ENCODE results near the gene EMC6. TPM values are rescaled to one million over a fixed set of nuclear protein-coding genes. Genes with fewer than 3 reads are reported as not detected.
A peak's percentile ranks its signal among the peaks of the same experiment; 100 is the strongest.

Gene EMC6
- total RNA-seq, 1 experiment from 2014 or later, result 34.7 TPM

DNA sequence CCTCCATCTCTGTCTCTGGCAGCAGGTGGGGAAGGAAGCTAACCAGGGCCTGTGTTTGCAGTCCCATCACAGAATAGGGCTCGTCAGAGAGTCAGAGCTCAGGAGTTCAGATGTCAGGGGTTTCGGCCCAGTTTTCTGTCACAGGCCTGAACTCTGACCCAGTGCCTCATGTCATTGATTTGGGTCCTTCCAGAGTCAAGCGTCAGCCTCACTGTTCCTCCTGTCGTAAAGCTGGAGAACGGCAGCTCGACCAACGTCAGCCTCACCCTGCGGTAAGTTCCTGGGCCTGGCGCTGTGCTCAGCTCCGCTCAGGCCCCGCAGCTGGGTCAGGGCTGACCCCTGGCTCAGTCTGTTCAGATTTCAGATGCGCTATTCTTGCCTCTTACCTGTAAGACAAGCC lies 21.4 kb upstream of the EMC6 start:
- DNase-seq (ENCODE audit: low read depth), result no peak

GRCh38 chr17:3647769-3648555 lies 20.6 kb upstream of the EMC6 start:
- peak; percentile 22 for DNase-seq (ENCODE audit: low read depth)

More for the DNA sequence above, 21.4 kb upstream of the EMC6 start:
- in situ Hi-C loops (cut with HindIII; ENCODE audit: low pct_unique_long_range_greater_than_20kb, low sequenced_read_pairs), result no loop called here

DNA sequence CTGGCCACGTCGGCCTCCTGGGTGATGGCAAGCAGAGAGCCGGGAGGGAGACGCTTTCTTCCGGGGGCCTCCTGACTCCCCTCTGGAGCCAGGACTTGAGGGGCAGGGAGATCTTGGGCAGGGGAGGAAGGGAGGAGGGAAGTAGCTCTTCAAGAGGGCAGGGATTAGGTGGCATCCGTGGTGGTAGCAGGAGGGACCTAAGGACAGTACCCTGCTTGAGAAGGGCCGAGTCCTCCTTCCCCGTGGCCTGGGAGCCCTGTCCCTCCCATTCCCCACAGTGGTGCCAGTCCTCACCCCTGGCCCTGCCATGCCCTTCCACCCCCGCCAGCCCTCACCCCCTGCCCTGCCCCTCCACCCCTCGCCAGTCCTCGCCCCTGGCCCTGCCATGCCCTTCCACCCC lies 12.8 kb upstream of the EMC6 start:
- in situ Hi-C loops (cut with HindIII; ENCODE audit: low pct_unique_long_range_greater_than_20kb, low sequenced_read_pairs), result no loop called here

More at GRCh38 chr17:3647769-3648555, 20.6 kb upstream of the EMC6 start:
- in situ Hi-C loops (cut with HindIII; ENCODE audit: low pct_unique_long_range_greater_than_20kb, low sequenced_read_pairs), result no loop called here

GRCh38 chr17:3656353-3656752 lies 12.3 kb upstream of the EMC6 start:
- in situ Hi-C loops (cut with HindIII; ENCODE audit: low pct_unique_long_range_greater_than_20kb, low sequenced_read_pairs), result no loop called here
- no peak for DNase-seq (ENCODE audit: low read depth)

More for the DNA sequence above, 12.8 kb upstream of the EMC6 start:
- no peak for DNase-seq (ENCODE audit: low read depth)

GRCh38 chr17:3656755-3657587 lies 11.6 kb upstream of the EMC6 start:
- no peak for DNase-seq (ENCODE audit: low read depth)
- in situ Hi-C loops (cut with HindIII; ENCODE audit: low pct_unique_long_range_greater_than_20kb, low sequenced_read_pairs), result no loop called here

DNA sequence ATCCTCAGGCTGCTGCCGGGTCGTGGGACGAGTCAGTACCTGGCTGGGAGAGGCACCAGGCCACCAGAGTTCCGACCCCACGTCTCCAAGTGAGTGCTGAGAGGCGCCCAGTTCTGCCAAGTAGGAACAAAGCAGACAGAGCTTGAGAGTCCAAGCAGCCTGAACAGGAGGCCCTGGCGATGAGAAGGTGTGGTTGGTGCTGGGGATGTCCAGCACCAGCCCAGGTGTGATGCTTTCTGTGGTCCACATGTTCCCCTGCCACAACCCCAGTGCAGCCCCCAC lies 11.1 kb upstream of the EMC6 start:
- in situ Hi-C loops (cut with HindIII; ENCODE audit: low pct_unique_long_range_greater_than_20kb, low sequenced_read_pairs), result no loop called here
- DNase-seq (ENCODE audit: low read depth), result no peak

- in situ Hi-C loops (cut with HindIII; ENCODE audit: low pct_unique_long_range_greater_than_20kb, low sequenced_read_pairs), result no loop called here
- no peak for DNase-seq (ENCODE audit: low read depth)
Observed at GRCh38 chr17:3657874-3658783, 10.5 kb upstream of the EMC6 start.

DNA sequence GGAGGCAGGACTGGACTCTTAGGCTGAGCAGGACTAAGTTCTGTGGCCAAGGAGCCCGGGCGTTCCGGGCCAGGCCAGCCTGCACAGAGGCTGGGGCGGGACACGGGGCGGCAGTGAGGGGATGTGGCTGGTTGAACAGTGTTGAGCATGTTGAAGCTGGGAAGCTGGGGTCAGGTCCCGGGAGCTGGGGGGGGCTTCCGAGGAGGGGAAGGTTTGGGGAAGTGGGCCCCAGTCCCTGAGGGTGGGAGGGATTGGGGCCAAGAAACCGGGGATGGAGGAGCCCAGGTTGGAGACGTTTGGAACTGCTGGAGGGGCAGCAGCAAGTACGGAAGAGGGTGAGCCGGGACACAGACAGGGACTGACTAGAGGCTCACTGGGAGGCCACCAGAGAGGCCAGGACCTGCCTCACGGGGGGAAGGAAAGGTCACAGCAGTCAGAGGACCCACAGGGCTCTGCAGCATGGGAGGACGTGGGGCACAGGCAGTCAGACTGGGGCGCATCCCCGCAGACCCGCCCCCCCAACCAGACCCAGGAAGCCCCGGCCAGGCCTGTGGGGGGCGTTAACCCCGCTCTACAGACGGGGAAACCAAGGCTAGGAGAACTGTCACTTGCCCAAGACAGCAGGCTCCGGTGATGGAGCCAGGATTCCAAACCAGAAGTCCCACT lies 9.7 kb upstream of the EMC6 start:
- no peak for DNase-seq (ENCODE audit: low read depth)
- in situ Hi-C loops (cut with HindIII; ENCODE audit: low pct_unique_long_range_greater_than_20kb, low sequenced_read_pairs), result no loop called here

DNA sequence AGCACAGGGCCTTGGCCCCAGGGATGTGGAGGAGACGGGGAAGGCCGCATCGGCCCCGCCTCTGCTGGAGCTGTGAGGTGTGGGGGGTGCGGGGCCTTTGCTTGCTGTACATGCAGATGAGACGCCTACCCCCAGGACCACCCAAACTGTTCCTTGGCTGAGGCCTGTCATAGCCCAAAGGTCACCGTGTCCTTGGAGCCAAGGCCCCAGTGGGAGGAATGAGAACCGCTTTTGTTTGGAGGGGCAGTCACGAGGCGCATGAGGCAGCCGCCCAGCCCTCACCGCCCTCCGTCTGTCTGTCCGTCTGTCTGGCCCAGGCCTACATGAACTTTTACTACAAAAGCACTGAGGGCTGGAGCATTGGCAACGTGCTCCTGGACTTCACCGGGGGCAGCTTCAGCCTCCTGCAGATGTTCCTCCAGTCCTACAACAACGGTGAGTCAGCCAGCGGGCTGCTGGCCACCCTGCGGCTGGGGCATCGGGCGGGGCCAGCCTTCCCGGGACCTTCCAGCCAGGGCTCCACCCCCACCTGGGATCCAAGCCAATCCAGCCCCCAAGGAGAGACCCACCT lies 9.0 kb upstream of the EMC6 start:
- peak; percentile 45 for DNase-seq (ENCODE audit: low read depth)
- in situ Hi-C loops (cut with HindIII; ENCODE audit: low pct_unique_long_range_greater_than_20kb, low sequenced_read_pairs), result no loop called here

- DNase-seq (ENCODE audit: low read depth), result no peak
- in situ Hi-C loops (cut with HindIII; ENCODE audit: low pct_unique_long_range_greater_than_20kb, low sequenced_read_pairs), result no loop called here
Observed at GRCh38 chr17:3660311-3660891, 8.2 kb upstream of the EMC6 start.

DNA sequence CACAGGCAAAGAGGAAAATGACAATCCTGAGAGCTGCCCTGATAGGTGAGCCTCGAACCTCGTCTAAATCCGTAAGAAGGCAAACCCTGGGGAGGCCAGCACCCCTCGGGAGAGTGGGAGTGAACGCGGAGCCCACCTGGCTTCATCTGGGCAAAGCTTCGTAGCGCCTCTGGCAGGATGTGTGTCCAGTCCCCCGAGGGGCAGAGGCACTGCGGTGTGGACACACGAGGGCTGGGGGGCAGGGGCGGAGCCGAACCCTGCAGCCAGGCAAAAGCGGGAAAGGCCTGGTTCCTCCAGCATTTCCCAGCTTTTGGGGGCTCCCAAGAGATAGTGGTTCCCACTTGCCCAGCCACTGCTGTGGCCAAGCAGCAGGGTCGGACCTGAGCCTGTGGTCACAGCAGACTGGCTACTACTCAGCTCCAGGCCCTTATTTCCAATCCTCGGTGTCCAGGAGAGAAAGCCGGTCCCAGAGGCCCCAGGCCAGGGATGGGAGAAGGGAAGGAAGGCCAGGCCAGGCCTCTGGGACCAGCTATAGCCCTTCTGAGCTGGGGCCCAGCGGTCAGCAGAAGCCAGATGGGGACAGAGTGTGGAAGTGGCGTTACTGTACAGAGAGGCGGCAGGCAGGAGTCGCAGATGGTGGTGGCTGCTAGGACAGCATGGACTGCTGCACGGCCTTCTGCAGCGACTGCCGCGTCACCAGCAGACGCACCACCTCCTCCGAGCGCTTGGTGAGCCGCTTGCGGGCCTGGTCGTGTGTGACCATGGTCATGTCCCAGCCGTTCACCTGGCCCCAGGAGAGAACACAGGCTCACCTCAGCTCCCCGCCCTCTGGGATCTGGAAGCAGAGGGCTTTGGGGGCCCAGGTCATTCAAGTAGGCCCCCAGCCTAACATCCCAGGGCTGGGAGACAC lies 5.3 kb upstream of the EMC6 start:
- in situ Hi-C loops (cut with HindIII; ENCODE audit: low pct_unique_long_range_greater_than_20kb, low sequenced_read_pairs), result no loop called here
- no peak for DNase-seq (ENCODE audit: low read depth)

DNA sequence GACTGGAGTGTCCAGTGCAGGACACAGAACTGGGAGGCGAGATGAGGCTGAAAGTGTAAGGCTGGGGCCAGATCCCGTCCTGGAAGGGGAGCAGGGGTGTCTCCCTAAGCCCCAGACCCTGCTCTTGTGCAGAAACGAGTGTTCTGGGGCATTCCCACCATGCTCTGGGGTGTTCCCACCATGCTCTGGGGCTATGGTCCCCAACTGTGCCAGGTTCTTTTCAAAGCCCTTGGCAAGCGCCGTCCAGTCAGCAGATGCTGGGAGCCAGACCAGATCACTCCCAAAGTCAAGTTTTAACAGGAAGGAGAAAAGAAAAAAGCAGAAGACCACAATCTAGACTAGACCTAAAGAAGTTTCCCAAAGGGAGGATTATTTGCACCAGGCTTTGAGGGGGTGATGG lies 2.8 kb upstream of the EMC6 start:
- in situ Hi-C loops (cut with HindIII; ENCODE audit: low pct_unique_long_range_greater_than_20kb, low sequenced_read_pairs), result no loop called here
- no peak for DNase-seq (ENCODE audit: low read depth)

GRCh38 chr17:3666516-3666915 lies 2.1 kb upstream of the EMC6 start:
- in situ Hi-C loops (cut with HindIII; ENCODE audit: low pct_unique_long_range_greater_than_20kb, low sequenced_read_pairs), result no loop called here
- DNase-seq (ENCODE audit: low read depth), result no peak

DNA sequence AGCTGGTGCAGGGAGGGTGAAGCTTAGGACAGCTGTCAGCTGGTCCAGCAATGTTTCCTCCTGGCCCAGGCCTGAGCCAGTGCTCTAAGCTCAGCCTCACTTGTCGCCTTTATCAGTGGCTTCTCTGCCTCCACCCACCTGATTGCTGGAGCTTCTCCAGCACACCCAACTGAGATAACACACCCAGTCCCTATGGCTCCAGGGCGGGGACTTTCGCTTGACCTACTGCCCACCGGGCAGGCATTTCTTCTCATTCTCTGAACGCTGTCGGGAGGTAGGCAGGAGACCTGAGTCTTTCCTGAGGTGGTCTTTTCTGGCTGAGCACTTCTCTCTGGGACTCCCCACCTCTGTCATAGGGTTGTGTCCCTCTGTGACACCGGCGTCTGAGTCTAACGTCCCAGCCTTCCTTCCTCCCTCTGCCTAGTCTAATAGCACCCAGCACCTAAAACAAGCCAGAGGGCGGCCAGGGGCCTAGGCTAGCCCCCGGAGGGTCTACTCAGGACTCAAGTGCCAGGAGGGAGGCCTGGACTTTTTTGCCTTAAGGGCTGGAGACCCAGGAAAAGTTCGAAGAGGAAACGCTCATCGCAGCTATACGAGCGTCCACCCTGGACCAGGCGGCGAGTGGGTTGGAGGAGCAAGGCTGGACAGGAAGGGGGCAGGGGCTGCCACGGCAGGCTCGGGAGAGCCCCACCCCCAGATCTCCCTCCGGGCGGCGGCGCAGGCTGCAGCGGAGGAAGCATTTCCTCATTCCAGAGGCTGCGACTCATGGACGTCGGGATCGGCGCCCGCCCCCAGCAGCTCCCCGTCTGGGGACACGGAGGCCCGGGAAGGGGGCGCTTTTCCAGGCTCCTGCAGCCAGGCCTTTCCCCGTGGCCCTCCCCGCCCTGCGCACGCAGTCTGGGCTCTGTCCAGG lies 990 bp upstream of the EMC6 start:
- in situ Hi-C loops (cut with HindIII; ENCODE audit: low pct_unique_long_range_greater_than_20kb, low sequenced_read_pairs), result no loop called here
- peak; percentile 83 for DNase-seq (ENCODE audit: low read depth)

DNA sequence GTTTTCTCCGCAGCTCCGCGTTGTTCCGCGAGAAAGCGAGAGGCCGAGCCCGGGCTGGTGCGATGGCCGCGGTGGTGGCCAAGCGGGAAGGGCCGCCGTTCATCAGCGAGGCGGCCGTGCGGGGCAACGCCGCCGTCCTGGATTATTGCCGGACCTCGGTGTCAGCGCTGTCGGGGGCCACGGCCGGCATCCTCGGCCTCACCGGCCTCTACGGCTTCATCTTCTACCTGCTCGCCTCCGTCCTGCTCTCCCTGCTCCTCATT lies 404 bp downstream of the EMC6 start:
- in situ Hi-C loops (cut with HindIII; ENCODE audit: low pct_unique_long_range_greater_than_20kb, low sequenced_read_pairs), result no loop called here
- DNase-seq (ENCODE audit: low read depth), result no peak

DNA sequence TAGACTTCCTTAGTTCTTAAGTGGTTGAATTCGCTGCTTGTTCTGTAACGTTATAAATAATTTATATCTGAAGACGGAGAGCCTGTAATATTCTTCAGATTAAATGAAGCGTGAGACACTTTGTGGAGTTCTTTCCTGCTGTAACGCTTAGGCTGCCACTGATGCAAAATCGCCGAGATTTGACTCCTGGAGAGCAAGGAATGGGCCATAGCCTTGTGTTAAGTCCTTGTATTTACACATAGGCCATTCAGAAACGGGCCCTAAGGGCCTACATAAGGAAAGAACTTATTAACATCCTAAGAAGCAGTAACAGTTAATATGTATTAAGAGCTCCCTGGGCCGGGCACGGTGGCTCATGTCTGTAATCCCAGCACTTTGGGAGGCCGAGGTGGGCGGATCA lies 936 bp downstream of the EMC6 start:
- DNase-seq (ENCODE audit: low read depth), result no peak
- in situ Hi-C loops (cut with HindIII; ENCODE audit: low pct_unique_long_range_greater_than_20kb, low sequenced_read_pairs), result no loop called here

Measured in Caki2 (cell line).